ENCODE measurements around the gene ALG1L2.
"Not testable (repeated sequence)": the region's sequence is repeated elsewhere in the genome, so short reads cannot be mapped to it uniquely, and the experiment has no call there.

- TF ChIP-seq CTCF (IDR thresholded peaks at IDR 0.05); SMC3 (IDR thresholded peaks at IDR 0.05); CHD4 (IDR thresholded peaks at IDR 0.05; ENCODE audit: borderline replicate concordance); ESRRA (IDR thresholded peaks at IDR 0.05; ENCODE audit: borderline replicate concordance, low read length); RFX5 (IDR thresholded peaks at IDR 0.05); REST (IDR thresholded peaks at IDR 0.05); POLR2A (IDR thresholded peaks at IDR 0.05; ENCODE audit: low read length); POLR2AphosphoS2 (conservative IDR thresholded peaks at IDR 0.05; ENCODE audit: low read length); TP53 (CRISPR knock-in tag; IDR thresholded peaks at IDR 0.05); RAD21 (conservative IDR thresholded peaks at IDR 0.05 in 1 of 2, IDR thresholded peaks at IDR 0.05 in 1 of 2); MAX (IDR thresholded peaks at IDR 0.05); FOSL2 (IDR thresholded peaks at IDR 0.05); FOSL2 (CRISPR knock-in tag; IDR thresholded peaks at IDR 0.05); PBX3 (IDR thresholded peaks at IDR 0.05); MYC (IDR thresholded peaks at IDR 0.05; ENCODE audit: borderline replicate concordance, low read length): not testable (repeated sequence)
Measured at GRCh38 chr3:130086628-130087027, 5.0 kb downstream of the ALG1L2 start.
